Smooth muscle cell (in vitro differentiated cells): ENCODE measurements around the gene PNPLA7. TPM values are rescaled to one million over a fixed set of nuclear protein-coding genes. Genes with fewer than 3 reads are reported as not detected.
A peak's percentile ranks its signal among the peaks of the same experiment; 100 is the strongest.

ENCODE experiments used
- DNase-seq: peaks from one replicate; lab custom pipeline; 2025; ENCODE audit not compliant: unreplicated experiment; lab: John Stamatoyannopoulos, UW
- H2AFZ ChIP-seq: fragments of 200-600 bp; sonication (generic); 2 replicates; pipeline ENCODE4 v1.6.0; 2016; ENCODE audit warnings: antibody characterized with exemption, low read depth, mild to moderate bottlenecking
- H3F3A ChIP-seq: fragments of 200-600 bp; sonication (generic); 2 replicates; pipeline ENCODE4 v1.6.0; 2017; ENCODE audit warnings: antibody characterized with exemption, low read depth
- H3K27ac ChIP-seq: fragments of 200-600 bp; sonication (generic); 2 replicates; pipeline ENCODE4 v1.5.1; 2016; ENCODE audit warnings: low read depth, mild to moderate bottlenecking
- H3K27me3 ChIP-seq: fragments of 200-600 bp; sonication (generic); 2 replicates; pipeline ENCODE4 v1.6.1; 2016; ENCODE audit warnings: low read depth, mild to moderate bottlenecking
- H3K36me3 ChIP-seq: fragments of 200-600 bp; sonication (generic); 2 replicates; pipeline ENCODE4 v1.5.1; 2016; ENCODE audit warnings: low read depth
- H3K4me1 ChIP-seq: fragments of 200-600 bp; sonication (generic); 2 replicates; pipeline ENCODE4 v1.5.1; 2016; ENCODE audit warnings: low read depth
- H3K4me2 ChIP-seq: fragments of 200-600 bp; sonication (generic); 2 replicates; pipeline ENCODE4 v1.6.0; 2016; ENCODE audit warnings: mild to moderate bottlenecking
- H3K4me3 ChIP-seq: fragments of 200-600 bp; sonication (generic); 2 replicates; pipeline ENCODE4 v1.5.1; 2016; ENCODE audit warnings: mild to moderate bottlenecking
- H3K79me2 ChIP-seq: fragments of 200-600 bp; sonication (generic); 2 replicates; pipeline ENCODE4 v1.6.0; 2016; ENCODE audit warnings: low read depth, mild to moderate bottlenecking
- H3K9ac ChIP-seq: fragments of 200-600 bp; sonication (generic); 2 replicates; pipeline ENCODE4 v1.6.0; 2016; ENCODE audit warnings: low read depth
- H3K9me3 ChIP-seq: fragments of 200-600 bp; sonication (generic); replicated peaks from 2 replicates; pipeline ENCODE4 v1.5.1; 2016; ENCODE audit warnings: low read depth
- H4K20me1 ChIP-seq: fragments of 200-600 bp; sonication (generic); 2 replicates; pipeline ENCODE4 v1.6.0; 2016; ENCODE audit warnings: low read depth
- CTCF ChIP-seq: fragments of 200-600 bp; sonication (generic); IDR thresholded peaks from 2 replicates; pipeline ENCODE4 v1.5.1; 2017; ENCODE audit warnings: borderline replicate concordance, mild to moderate bottlenecking, antibody characterized with exemption; ENCODE audit not compliant: insufficient read depth, poor library complexity, severe bottlenecking
- WGBS: methylation state at CpG from one replicate; pipeline ENCODE4 v1.1.7; 2016; ENCODE audit warnings: low lambda C conversion rate; 5-methylcytosine and 5-hydroxymethylcytosine counted together
- polyA plus RNA-seq: library from polyadenylated mRNA; unstranded; fragments of >200 nt; fragmentation: Nextera tagmentation; extraction: Ambion mirVana; gene quantifications from 2 replicates; pipeline ENCODE4 v1.2.1, GENCODE V29; 2016
- total RNA-seq: library from RNA; depleted of rRNA; stranded (reverse); fragments of >200 nt; gene quantifications from 2 replicates; pipeline ENCODE4 v1.2.3, GENCODE V29; 2014

PNPLA7 gene
- total and polyA plus RNA-seq, 2 experiments from 2014 or later = 0.46 to 0.67 TPM

GRCh38 chr9:137457406-137458193 lies 92.6 kb downstream of the PNPLA7 start:
- no peak for TF ChIP-seq CTCF
- 97% methylated on average over 44 of the region's 44 CpGs for WGBS
- Histone ChIP-seq H3K9me3 (no peaks in the 10 kb centered on the region), H4K20me1 (peaks cover 12% of the 10 kb centered on the region), H3F3A (no peaks in the 10 kb centered on the region), H3K4me2 (peak overlapping the region; percentile 90), H2AFZ (no peak overlapping the region), H3K4me1 (peaks cover 11% of the 10 kb centered on the region), H3K79me2 (peaks cover 6% of the 10 kb centered on the region), H3K27me3 (peaks cover 4% of the 10 kb centered on the region), H3K9ac (peak overlapping the region; percentile 85), H3K4me3 (peak overlapping the region; percentile 80), H3K27ac (no peak overlapping the region), H3K36me3 (no peaks in the 10 kb centered on the region)
- DNase-seq = no peak

GRCh38 chr9:137456864-137457405 lies 93.3 kb downstream of the PNPLA7 start:
- Histone ChIP-seq H3K4me1 (peaks cover 11% of the 10 kb centered on the region), H2AFZ (no peak overlapping the region), H3K4me3 (no peak overlapping the region), H3K27ac (no peak overlapping the region), H3K9ac (no peak overlapping the region), H4K20me1 (peaks cover 12% of the 10 kb centered on the region), H3K79me2 (peaks cover 6% of the 10 kb centered on the region), H3K9me3 (no peaks in the 10 kb centered on the region), H3F3A (no peaks in the 10 kb centered on the region), H3K4me2 (no peak overlapping the region), H3K36me3 (no peaks in the 10 kb centered on the region), H3K27me3 (no peaks in the 10 kb centered on the region)
- WGBS = 97% methylated on average over 10 of the region's 10 CpGs
- DNase-seq = no peak
- TF ChIP-seq CTCF = no peak

- DNase-seq = no peak
- H3K79me2 ChIP-seq = peaks cover 6% of the 10 kb centered on the region
- no peak overlapping the region for H3K4me3 ChIP-seq
- H3K4me2 ChIP-seq = no peak overlapping the region
- no peak overlapping the region for H3K9ac ChIP-seq
- no peaks in the 10 kb centered on the region for H3K27me3 ChIP-seq
- H2AFZ ChIP-seq = no peak overlapping the region
- 89% methylated on average over 12 of the region's 12 CpGs for WGBS
- TF ChIP-seq CTCF = no peak
- H3K4me1 ChIP-seq = peaks cover 11% of the 10 kb centered on the region
- H4K20me1 ChIP-seq = peaks cover 12% of the 10 kb centered on the region
- H3K36me3 ChIP-seq = no peaks in the 10 kb centered on the region
- H3F3A ChIP-seq = no peaks in the 10 kb centered on the region
- no peaks in the 10 kb centered on the region for H3K9me3 ChIP-seq
- no peak overlapping the region for H3K27ac ChIP-seq
Measured at GRCh38 chr9:137456061-137456863, 93.9 kb downstream of the PNPLA7 start.
